Measurements from ENCODE around the gene UBE2L6.

UBE2L6 gene

GRCh38 chr11:57567515-57568329 lies at the start of gene UBE2L6:
UBE2L6 (minus strand) TSS chr11:57567672; CDS start chr11:57567611, 61 bp downstream.
- H3K9ac ChIP-seq (ENCODE audit: low read length): peak within 1 kb of the TSS; percentile 88
- H3K27me3 ChIP-seq (ENCODE audit: control insufficient read depth, insufficient read depth, low read length): no peaks in the 10 kb centered on the region
- no peaks in the 10 kb centered on the region for H3K36me3 ChIP-seq (ENCODE audit: control insufficient read depth, low read depth, low read length)
- H3K4me1 ChIP-seq (ENCODE audit: control insufficient read depth, low read depth, low read length): peaks cover 14% of the 10 kb centered on the region
- H3K4me3 ChIP-seq (ENCODE audit: low read length): peak within 1 kb of the TSS; percentile 75
- no peaks in the 10 kb centered on the region for H3K9me3 ChIP-seq (ENCODE audit: control insufficient read depth, low read depth, low read length)
- H3K27ac ChIP-seq (ENCODE audit: low read length): no peak within 1 kb of the TSS

GRCh38 chr11:57616595-57616994 lies 49.1 kb upstream of the UBE2L6 start:
- H3K27me3 ChIP-seq (ENCODE audit: control insufficient read depth, insufficient read depth, low read length): no peaks in the 10 kb centered on the region
- no peaks in the 10 kb centered on the region for H3K36me3 ChIP-seq (ENCODE audit: control insufficient read depth, low read depth, low read length)
- H3K4me1 ChIP-seq (ENCODE audit: control insufficient read depth, low read depth, low read length): no peaks in the 10 kb centered on the region
- H3K27ac ChIP-seq (ENCODE audit: low read length): no peak overlapping the region
- H3K4me3 ChIP-seq (ENCODE audit: low read length): no peak overlapping the region
- no peak overlapping the region for H3K9ac ChIP-seq (ENCODE audit: low read length)
- H3K9me3 ChIP-seq (ENCODE audit: control insufficient read depth, low read depth, low read length): peaks cover 7% of the 10 kb centered on the region

GRCh38 chr11:57615308-57615707 lies 47.8 kb upstream of the UBE2L6 start:
- no peaks in the 10 kb centered on the region for H3K4me1 ChIP-seq (ENCODE audit: control insufficient read depth, low read depth, low read length)
- H3K9me3 ChIP-seq (ENCODE audit: control insufficient read depth, low read depth, low read length): peaks cover 7% of the 10 kb centered on the region
- H3K4me3 ChIP-seq (ENCODE audit: low read length): no peak overlapping the region
- H3K9ac ChIP-seq (ENCODE audit: low read length): no peak overlapping the region
- peaks cover 2% of the 10 kb centered on the region for H3K36me3 ChIP-seq (ENCODE audit: control insufficient read depth, low read depth, low read length)
- no peak overlapping the region for H3K27ac ChIP-seq (ENCODE audit: low read length)
- no peaks in the 10 kb centered on the region for H3K27me3 ChIP-seq (ENCODE audit: control insufficient read depth, insufficient read depth, low read length)

GRCh38 chr11:57614234-57614772 lies 46.8 kb upstream of the UBE2L6 start:
- Histone ChIP-seq H3K27ac (ENCODE audit: low read length) (no peak overlapping the region), H3K4me1 (ENCODE audit: control insufficient read depth, low read depth, low read length) (no peaks in the 10 kb centered on the region), H3K4me3 (ENCODE audit: low read length) (no peak overlapping the region), H3K27me3 (ENCODE audit: control insufficient read depth, insufficient read depth, low read length) (no peaks in the 10 kb centered on the region), H3K9me3 (ENCODE audit: control insufficient read depth, low read depth, low read length) (peaks cover under 1% of the 10 kb centered on the region), H3K9ac (ENCODE audit: low read length) (no peak overlapping the region), H3K36me3 (ENCODE audit: control insufficient read depth, low read depth, low read length) (peaks cover 5% of the 10 kb centered on the region)

- Histone ChIP-seq H3K9ac (ENCODE audit: low read length) (no peak overlapping the region), H3K27ac (ENCODE audit: low read length) (no peak overlapping the region), H3K36me3 (ENCODE audit: control insufficient read depth, low read depth, low read length) (peaks cover 13% of the 10 kb centered on the region), H3K4me3 (ENCODE audit: low read length) (no peak overlapping the region), H3K27me3 (ENCODE audit: control insufficient read depth, insufficient read depth, low read length) (no peaks in the 10 kb centered on the region), H3K4me1 (ENCODE audit: control insufficient read depth, low read depth, low read length) (no peaks in the 10 kb centered on the region), H3K9me3 (ENCODE audit: control insufficient read depth, low read depth, low read length) (no peaks in the 10 kb centered on the region)
Measured at GRCh38 chr11:57610170-57610569, 42.7 kb upstream of the UBE2L6 start.

- Histone ChIP-seq H3K27ac (ENCODE audit: low read length) (no peak overlapping the region), H3K9me3 (ENCODE audit: control insufficient read depth, low read depth, low read length) (no peaks in the 10 kb centered on the region), H3K27me3 (ENCODE audit: control insufficient read depth, insufficient read depth, low read length) (no peaks in the 10 kb centered on the region), H3K9ac (ENCODE audit: low read length) (no peak overlapping the region), H3K4me1 (ENCODE audit: control insufficient read depth, low read depth, low read length) (no peaks in the 10 kb centered on the region), H3K4me3 (ENCODE audit: low read length) (no peak overlapping the region), H3K36me3 (ENCODE audit: control insufficient read depth, low read depth, low read length) (peaks cover 12% of the 10 kb centered on the region)
Measured at GRCh38 chr11:57605028-57605420, 37.6 kb upstream of the UBE2L6 start.

GRCh38 chr11:57604296-57605027 lies 37.0 kb upstream of the UBE2L6 start:
- H3K9ac ChIP-seq (ENCODE audit: low read length): no peak overlapping the region
- no peaks in the 10 kb centered on the region for H3K9me3 ChIP-seq (ENCODE audit: control insufficient read depth, low read depth, low read length)
- H3K4me1 ChIP-seq (ENCODE audit: control insufficient read depth, low read depth, low read length): no peaks in the 10 kb centered on the region
- H3K27me3 ChIP-seq (ENCODE audit: control insufficient read depth, insufficient read depth, low read length): no peaks in the 10 kb centered on the region
- peaks cover 12% of the 10 kb centered on the region for H3K36me3 ChIP-seq (ENCODE audit: control insufficient read depth, low read depth, low read length)
- no peak overlapping the region for H3K4me3 ChIP-seq (ENCODE audit: low read length)
- no peak overlapping the region for H3K27ac ChIP-seq (ENCODE audit: low read length)

GRCh38 chr11:57601297-57601696 lies 33.8 kb upstream of the UBE2L6 start:
- Histone ChIP-seq H3K36me3 (ENCODE audit: control insufficient read depth, low read depth, low read length) (peaks cover 6% of the 10 kb centered on the region), H3K4me1 (ENCODE audit: control insufficient read depth, low read depth, low read length) (peaks cover 12% of the 10 kb centered on the region), H3K9ac (ENCODE audit: low read length) (no peak overlapping the region), H3K27ac (ENCODE audit: low read length) (no peak overlapping the region), H3K4me3 (ENCODE audit: low read length) (no peak overlapping the region), H3K9me3 (ENCODE audit: control insufficient read depth, low read depth, low read length) (no peaks in the 10 kb centered on the region), H3K27me3 (ENCODE audit: control insufficient read depth, insufficient read depth, low read length) (no peaks in the 10 kb centered on the region)

GRCh38 chr11:57599381-57599780 lies 31.9 kb upstream of the UBE2L6 start:
- Histone ChIP-seq H3K27me3 (ENCODE audit: control insufficient read depth, insufficient read depth, low read length) (no peaks in the 10 kb centered on the region), H3K4me1 (ENCODE audit: control insufficient read depth, low read depth, low read length) (peaks cover 16% of the 10 kb centered on the region), H3K9ac (ENCODE audit: low read length) (no peak overlapping the region), H3K27ac (ENCODE audit: low read length) (no peak overlapping the region), H3K4me3 (ENCODE audit: low read length) (no peak overlapping the region), H3K9me3 (ENCODE audit: control insufficient read depth, low read depth, low read length) (no peaks in the 10 kb centered on the region), H3K36me3 (ENCODE audit: control insufficient read depth, low read depth, low read length) (peaks cover 4% of the 10 kb centered on the region)

- H3K27ac ChIP-seq (ENCODE audit: low read length): no peak overlapping the region
- H3K9me3 ChIP-seq (ENCODE audit: control insufficient read depth, low read depth, low read length): no peaks in the 10 kb centered on the region
- peaks cover 16% of the 10 kb centered on the region for H3K4me1 ChIP-seq (ENCODE audit: control insufficient read depth, low read depth, low read length)
- H3K27me3 ChIP-seq (ENCODE audit: control insufficient read depth, insufficient read depth, low read length): no peaks in the 10 kb centered on the region
- H3K4me3 ChIP-seq (ENCODE audit: low read length): peak overlapping the region; percentile 70
- peak overlapping the region; percentile 66 for H3K9ac ChIP-seq (ENCODE audit: low read length)
- peaks cover 4% of the 10 kb centered on the region for H3K36me3 ChIP-seq (ENCODE audit: control insufficient read depth, low read depth, low read length)
Measured at GRCh38 chr11:57598831-57599155, 31.3 kb upstream of the UBE2L6 start.

GRCh38 chr11:57597916-57598830 lies 30.7 kb upstream of the UBE2L6 start:
- Histone ChIP-seq H3K9me3 (ENCODE audit: control insufficient read depth, low read depth, low read length) (no peaks in the 10 kb centered on the region), H3K9ac (ENCODE audit: low read length) (peak overlapping the region; percentile 66), H3K27ac (ENCODE audit: low read length) (peak overlapping the region; percentile 68), H3K27me3 (ENCODE audit: control insufficient read depth, insufficient read depth, low read length) (no peaks in the 10 kb centered on the region), H3K4me1 (ENCODE audit: control insufficient read depth, low read depth, low read length) (peaks cover 16% of the 10 kb centered on the region), H3K4me3 (ENCODE audit: low read length) (peak overlapping the region; percentile 70), H3K36me3 (ENCODE audit: control insufficient read depth, low read depth, low read length) (peaks cover 4% of the 10 kb centered on the region)
